ENCODE data around the gene FGGY.
"Not testable (repeated sequence)": the region's sequence is repeated elsewhere in the genome, so short reads cannot be mapped to it uniquely, and the experiment has no call there.

Gene FGGY

DNA sequence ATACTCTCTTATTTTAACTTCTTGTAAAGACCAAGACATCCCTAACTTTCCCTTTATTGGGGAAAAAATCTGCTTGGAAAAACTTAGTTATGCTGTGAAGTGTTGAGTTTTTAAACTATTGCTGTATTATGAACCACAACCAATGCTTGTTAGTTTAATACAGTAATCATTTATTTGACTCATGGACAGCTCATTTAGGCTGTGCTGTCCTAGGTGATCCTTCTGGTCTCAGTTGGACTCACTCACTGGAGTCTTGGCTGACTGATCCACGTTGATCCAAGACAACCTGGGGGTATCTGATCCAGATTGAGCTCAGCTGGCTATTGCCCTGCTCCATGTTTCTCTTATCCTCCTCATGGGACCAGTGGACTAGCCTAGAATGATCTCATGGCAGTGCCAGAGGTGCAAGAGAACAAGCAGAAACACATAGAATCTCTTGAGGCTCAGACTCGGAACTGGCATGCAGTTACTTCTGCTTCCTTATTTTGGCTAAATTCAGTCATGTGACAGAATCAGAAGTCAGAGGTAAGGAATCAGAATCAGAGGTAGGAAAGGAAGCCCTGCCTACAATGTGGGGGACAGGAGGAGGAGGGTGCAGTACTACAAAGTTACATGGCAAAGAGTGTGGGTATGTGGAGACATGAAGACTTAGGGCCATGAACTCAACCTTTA lies 156.5 kb downstream of the FGGY start:
- DNase-seq: no peak

DNA sequence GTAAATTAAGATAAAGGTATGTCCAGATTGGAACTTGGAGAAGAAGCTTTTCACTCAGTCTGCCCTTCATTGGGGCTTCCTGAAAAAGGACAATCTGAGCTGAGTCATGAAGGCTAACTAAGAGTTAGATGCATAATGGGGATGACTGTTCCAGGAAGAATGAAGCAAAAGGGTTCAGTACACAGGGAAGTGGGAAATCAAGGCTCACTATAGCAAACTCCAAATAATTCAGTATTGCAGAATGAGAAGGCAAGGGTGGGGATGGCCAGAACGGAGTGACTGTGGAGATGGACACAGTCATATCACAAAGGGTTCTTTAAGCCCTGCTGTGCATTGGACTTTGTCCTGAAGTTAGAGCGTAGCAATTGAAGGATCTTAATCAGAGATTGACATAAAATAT lies 158.3 kb downstream of the FGGY start:
- DNase-seq: no peak

DNA sequence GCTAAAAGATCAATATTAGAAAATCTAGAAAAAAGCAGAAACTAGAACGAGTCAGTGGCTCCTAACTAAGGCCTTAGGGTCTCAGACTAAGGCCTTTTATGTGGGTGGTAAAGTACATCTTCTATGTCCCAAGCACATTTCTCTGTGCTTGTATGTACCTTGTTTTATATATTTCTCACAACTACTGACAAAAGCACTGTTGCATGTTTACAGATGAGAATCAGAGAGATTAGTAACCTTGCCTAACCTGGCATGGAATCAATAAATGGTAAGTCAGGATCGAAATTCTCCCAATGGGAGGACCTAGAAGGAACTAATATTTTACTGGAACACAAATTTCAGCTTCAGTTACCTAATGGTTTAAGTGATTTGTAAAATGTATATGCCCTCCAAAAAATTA lies 160.9 kb downstream of the FGGY start:
- DNase-seq: no peak

DNA sequence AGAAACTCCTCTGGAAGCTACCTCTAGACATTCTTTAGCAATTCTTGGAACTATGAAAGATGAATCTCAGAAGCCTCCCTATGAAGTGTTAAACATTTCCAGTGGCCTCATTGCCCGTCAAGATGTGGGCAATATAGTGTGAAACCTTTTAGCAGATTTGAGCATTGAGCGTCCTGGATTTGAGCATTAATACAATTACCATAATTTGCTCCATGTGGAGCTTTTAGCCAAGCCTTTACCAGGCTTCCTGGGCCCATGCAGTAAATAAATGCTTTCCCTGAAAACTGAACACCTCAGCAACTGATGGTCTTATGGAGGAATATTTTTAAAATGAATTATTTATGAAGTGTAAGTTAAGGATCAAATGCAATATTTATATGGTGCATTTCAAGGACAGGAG lies 162.0 kb downstream of the FGGY start:
- no peak for DNase-seq

DNA sequence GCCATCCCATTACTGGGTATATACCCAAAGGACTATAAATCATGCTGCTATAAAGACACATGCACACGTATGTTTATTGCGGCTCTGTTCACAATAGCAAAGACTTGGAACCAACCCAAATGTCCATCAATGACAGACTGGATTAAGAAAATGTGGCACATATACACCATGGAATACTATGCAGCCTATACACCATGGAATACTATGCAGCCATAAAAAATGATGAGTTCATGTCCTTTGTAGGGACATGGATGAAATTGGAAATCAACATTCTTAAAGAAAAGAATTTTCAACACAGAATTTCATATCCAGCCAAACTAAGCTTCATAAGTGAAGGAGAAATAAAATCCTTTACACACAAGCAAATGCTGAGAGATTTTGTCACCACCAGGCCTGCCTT lies 166.0 kb downstream of the FGGY start:
- not testable (repeated sequence) for DNase-seq

DNA sequence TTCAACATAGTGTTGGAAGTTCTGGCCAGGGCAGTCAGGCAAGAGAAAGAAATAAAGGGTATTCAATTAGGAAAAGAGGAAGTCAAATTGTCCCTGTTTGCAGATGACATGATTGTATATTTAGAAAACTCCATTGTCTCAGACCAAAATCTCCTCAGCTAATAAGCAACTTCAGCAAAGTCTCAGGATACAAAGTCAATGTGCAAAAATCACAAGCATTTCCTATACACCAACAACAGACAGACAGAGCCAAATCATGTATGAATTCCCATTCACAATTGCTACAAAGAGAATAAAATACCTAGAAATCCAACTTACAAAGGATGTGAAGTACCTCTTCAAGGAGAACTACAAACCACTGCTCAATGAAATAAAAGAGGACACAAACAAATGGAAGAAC lies 168.6 kb downstream of the FGGY start:
- not testable (repeated sequence) for DNase-seq

DNA sequence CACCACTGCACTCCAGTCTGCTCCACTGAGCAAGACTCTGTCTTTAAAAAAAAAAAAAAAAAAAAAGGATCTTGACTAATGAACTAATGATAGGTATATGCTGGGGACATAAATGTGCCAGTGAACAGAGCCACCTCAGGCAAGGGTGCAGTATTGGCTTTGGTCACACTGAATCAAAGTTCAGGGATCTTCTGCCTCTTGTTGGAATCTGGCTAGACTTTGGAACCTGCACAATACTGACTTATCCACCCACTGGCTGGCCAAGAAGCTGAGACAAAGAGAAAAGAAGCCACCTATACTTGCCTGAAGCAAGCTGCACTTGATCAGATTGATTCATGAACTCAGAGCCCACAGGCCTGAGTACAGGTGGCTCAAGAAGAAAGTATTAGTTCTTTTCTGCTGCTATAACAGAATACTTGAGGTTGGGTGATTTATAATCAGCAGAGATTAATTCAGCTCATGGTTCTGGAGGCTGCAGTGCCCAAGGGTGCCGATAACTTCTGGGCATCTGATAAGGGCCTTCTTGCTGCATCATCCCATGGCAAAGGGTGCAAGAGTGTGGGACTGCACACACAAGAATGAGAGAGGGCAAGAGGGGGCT lies 172.0 kb downstream of the FGGY start:
- no peak for DNase-seq

DNA sequence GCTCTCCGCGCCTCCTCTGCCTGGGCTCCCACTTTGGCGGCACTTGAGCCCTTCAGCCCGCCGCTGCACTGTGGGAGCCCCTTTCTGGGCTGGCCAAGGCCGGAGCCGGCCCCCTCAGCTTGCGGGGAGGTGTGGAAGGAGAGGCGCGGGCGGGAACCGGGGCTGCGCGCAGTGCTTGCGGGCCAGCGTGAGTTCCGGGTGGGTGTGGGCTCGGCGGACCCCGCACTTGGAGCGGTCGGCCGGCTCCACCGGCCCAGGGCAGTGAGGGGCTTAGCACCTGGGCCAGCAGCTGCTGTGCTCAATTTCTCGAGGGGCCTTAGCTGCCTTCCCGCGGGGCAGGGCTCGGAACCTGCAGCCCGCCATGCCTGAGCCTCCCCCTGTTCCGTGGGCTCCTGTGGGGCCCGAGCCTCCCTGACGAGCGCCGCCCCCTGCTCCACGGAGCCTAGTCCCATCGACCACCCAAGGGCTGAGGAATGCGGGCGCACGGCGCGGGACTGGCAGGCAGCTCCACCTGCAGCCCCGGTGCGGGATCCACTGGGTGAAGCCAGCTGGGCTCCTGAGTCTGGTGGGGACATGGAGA lies 175.2 kb downstream of the FGGY start:
- DNase-seq: not testable (repeated sequence)

DNA sequence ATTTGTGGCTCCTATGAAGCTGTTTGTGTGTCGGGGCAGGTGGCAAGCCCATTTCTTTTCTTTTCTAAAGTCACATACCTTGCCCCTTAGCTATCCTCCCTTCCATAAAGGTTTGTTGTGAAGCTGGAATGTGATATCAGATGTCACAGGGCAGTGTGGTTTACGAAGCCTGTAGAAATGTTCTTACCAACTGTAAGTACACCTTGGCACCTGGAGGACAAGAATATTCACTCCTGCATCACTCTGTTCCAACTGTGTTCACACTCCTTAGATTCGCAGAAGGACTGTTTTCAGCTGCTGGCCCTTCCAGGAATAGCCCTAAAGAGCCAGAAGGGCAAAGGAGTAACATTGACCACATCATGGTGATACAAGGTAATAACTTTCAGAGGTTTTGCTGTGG lies 176.9 kb downstream of the FGGY start:
- DNase-seq: no peak

DNA sequence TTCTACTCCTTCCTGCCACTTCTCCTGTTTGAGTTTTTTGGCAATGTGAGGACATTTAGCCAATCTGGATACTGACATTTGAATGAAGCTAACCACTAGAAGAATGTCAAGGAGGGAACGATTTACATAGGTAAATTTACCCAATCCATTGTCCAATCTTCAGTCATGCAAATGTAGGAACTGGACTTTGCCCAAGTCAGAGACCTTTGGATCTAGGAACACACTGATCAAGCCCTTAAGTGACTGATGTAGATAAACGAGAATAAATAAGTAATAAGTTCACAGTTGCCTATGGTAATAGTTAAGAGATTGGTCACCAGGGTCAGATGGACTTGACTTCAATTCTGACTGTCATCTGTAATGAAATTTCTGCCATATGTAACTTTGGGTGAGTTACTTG lies 177.6 kb downstream of the FGGY start:
- DNase-seq: no peak

DNA sequence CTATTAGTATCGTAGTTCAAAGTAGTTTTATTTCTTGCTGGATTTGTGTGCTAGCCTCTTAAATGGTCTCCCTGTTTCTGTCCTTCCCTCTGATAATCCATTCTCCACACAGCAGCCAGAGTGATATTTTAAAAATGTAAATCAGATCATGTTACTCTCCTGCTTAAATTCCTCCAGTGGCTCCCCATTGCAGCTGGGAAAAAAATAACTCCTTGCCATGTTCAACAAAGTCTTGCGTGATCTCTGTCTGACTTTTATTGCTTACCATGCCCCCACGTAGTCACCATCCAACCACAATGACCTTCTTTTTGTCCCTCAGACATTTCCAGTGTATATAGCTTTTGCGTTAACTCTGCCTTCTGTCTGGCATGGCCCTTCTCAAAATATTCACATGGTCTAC lies 178.8 kb downstream of the FGGY start:
- DNase-seq: no peak

DNA sequence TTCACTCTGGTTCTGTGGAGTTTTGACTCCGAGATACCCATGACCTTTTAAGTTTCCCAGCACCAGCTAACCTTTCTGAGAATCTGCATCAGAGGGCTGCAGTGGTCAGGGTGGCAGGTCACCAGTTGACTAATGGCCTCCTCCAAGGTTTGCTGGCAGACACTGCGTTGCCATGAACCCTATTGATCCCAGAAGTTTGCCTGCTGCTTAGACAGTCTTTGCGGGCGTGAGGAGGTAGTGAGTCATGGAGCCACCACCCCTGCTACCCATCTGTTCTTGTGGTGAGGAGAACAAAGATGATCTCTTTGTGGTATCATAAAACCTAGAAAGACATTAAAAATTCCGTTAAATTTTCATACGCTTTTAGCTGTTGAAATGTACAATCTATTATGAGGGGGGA lies 180.4 kb downstream of the FGGY start:
- no peak for DNase-seq

DNA sequence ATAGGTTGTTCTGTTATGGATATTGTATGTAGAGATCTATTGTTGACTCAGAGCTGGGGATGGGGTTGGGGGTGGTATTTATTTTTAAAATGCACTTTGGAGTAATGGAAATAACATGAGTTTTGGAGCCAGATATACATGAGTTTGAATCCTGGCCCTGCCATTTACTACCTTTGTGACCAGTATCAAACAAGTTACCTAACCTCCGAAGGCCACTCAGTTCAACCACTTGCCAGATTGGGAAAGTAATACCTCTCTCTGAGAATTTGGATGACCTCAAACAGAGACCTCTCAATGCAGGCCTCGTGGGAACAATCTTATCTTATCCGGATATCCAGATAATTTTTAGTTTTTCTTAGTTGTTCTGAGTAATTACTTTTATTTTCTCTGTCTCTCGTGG lies 181.0 kb downstream of the FGGY start:
- DNase-seq: no peak

DNA sequence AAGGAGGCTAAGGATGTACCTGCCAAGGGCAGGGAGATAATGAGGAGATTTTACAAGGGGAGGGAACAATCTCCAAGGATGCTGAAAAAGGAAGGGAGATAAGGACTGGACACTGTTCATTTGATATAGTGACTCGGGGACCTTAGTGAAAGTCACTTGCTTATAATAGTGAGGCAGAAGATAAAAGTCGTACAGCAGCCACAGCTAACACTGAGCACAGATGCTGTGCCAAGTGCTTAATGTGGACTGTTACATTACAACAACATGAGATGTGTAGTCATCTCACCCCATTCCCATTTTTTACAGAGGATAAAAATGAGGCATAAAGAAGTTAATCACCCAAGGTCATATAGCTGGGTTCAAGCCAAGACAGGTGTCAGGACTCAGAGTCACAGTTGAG lies 181.9 kb downstream of the FGGY start:
- no peak for DNase-seq

DNA sequence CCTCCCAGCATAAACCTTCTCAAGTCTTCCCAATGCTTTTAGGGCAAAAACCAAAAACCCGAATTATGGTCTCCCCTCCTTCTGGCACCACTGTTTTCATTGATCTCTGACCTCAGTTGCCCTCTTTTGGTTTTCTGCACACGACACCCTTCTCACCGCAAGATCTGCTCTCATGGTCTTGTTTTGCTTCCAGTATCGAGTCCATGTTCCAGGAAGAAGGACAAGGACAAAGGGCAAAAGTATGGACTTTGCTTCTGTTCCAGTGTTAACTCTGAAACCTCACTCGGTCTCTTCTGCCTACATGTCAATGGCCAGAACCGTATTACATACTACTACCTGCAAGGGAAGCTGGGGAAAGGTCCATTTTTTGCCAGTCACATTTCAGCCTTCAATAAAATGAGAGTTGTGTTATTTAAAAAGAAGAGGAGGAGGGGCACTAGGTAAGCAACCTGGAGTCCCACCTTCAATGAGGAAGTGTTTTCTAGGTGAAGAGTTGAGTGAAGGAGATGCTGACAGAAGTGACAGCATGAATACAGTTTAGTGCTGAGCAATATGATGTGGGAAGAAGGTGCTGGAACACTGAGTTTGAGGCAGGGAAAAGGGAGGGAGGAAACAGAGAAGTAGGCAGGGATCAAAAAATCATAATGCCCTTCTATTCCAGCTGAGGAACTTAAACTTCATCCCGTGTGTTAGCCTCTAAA lies 183.4 kb downstream of the FGGY start:
- DNase-seq: no peak

DNA sequence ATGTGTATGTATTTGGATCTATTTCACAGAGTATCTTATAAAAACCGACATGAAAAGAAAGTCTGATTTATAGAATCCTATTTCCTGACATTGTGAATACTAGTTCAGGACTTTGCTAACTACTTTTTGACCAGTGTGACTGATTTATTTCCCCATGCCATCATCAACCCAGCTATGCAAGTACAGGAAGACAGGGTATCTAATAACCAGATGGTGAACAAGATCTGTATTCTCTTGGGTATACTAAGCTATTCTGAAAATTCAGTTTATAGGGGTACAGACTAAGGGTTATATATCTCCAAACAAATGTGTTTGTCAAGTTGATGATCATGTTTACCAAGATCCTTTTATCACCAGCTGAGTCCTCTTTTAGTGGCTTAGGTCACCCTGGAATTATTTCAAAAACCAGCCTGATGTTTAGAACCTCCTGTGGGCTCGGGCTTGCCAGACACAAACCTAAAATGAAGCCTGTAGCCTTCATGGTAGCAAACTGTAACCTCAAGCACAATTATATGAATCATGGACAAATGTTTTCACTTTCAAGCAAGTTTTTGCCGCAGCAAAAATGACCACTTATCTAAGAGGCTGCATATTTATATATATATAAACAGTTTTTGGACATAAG lies 185.1 kb downstream of the FGGY start:
- no peak for DNase-seq

DNA sequence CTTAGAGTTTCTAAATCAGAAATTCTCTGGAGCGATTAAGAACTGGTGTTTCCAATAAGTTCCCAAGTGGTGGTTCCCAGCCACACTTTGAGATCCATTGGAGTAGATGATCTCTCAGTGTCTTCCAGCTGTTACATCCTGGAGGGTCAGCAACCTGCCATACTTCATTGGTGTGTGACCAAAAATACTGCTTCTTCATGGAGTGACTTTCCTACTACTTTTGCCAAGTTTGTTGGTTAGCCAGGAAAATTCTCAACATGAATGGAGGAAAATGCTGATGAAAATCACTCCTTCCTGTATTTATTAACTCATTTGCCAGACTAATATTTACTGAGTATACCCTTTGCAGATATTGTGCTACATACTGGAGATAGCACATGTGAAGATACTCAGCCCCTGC lies 186.1 kb downstream of the FGGY start:
- DNase-seq: no peak

DNA sequence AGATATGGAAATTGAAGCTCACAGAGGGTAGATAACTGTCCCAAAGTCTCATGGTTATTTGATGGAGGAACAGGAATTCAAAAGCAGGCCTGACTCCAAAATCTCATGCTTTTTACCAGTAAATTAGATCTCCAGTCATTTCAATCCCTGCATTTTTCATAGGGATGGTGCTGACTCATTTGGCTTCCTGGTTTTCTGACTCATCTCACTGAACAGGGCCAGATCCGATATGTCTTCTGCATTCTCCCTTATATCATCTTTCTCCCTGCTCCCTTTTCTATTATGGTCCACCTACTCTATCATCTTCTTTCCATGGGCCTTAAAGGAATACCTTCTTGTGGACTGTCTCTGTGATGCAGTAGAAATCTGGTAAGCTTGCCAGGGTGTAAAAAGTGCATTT lies 187.2 kb downstream of the FGGY start:
- no peak for DNase-seq

DNA sequence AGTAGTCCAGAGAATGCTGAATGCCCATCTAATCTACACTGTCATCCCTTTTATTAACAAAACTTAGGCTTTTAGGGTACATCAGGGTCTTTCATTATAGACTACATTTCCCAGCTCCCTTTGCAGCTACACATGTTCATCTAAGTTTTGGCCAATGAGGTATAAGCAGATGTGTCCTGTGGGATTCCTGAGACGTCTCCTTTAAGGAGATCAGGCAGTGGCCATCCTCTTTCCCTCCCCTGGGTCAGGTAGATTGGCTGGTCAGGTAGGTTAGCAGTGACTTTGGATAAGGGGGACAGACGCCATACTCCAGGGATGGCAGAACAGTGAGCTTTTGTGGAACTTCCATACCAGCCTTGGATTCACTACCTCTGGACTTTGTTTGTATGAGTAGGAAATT lies 188.3 kb downstream of the FGGY start:
- no peak for DNase-seq

DNA sequence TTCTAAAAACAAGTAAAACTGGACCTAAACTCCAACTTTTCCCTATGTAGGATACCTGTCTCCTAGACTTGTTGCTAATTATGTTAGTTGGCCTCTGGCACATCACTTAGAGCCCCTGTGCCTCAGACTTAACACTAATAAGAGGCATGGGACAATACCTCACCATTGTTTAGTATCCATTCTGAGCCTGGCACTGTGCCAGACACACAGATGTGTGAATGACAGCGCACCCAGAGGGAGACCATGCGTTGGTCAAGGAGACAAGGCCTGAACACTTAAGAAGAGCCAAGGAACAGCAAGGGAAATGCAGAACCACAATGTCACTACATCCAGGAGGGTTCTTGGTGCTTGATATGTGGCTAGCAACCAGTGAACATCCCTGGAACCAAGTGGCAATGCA lies 189.1 kb downstream of the FGGY start:
- no peak for DNase-seq

DNA sequence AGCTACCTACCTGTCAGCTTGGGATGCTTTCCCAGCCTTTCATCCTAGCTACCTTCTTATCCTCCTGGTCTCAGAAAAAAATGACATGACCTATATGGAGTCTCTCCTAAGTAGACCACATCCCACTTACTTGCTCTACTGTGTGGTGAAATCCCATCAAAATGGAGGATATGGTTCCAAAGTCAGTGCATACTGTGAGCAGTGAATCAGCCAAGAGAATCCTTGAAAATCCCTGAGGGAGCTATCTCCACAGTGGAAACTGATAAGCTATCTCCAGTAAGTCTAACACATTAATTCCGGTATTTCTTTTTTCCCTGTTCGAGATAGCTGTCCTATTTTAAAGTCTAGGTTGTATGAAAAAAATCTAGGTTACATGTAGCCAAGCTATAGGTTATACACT lies 189.7 kb downstream of the FGGY start:
- DNase-seq: no peak

DNA sequence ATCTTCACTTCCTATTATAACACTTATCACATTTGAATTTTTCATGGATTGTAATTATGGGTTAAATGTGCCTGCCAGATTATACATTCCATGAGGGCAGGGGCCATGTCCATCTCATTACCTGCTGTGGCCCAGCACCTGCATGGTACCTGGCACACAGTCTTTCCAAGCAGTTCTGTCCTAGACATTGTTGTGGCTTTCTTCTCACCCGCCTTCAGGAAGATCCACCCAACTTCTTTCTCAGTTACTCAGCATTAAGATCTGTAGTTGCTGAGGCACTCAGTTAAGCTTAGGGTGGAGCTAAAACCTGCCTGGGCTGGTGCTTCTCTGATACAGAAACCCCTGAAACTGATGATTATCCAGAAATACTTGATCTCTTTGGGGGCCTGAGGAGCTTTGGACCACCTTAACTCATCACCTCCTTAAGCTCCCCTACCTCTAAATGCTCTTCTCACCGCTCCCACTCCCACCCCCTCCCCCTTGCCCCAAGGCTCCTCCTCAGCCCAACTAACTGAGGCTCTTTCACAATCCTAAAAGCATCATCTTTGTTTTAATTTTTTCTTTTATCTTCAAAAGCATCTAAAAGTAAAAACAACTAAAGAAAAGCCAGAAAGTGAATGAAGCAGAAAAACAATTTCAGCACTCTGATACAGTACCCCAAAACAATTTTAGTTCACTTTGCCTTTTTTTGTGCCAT lies 190.6 kb downstream of the FGGY start:
- DNase-seq: no peak

DNA sequence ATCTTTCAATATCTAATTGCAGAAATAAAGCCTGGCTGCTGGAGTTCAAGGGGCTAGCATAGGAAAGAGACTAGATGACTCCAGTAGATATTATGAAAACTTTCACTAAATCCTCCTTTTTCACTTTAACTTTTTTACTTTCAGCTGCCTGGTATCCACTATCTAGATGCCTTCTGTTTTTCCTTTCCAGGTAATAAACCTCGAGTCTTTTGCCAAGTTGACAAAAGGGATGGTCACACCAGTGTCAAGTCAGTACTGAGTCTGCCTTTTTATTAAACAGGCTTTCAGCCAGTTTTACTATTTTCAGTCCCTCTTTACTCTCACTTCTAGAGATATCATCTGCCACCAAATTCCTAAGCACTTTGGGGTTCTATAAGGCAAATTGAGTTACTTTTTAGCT lies 195.6 kb downstream of the FGGY start:
- no peak for DNase-seq

Data from NCI-H1105 (cell line).